GM12878 (cell line): ENCODE data around the gene SAC3D1. TPM values are rescaled to one million over a fixed set of nuclear protein-coding genes. Genes with fewer than 3 reads are reported as not detected.

Source experiments
- BCL11A ChIP-seq: IDR thresholded peaks from 2 replicates; pipeline ENCODE4 v1.6.1; 2011; ENCODE audit warnings: low read depth, low read length
- CHD4 ChIP-seq: fragments of 200-600 bp; sonication (generic); IDR thresholded peaks from 2 replicates; pipeline ENCODE4 v1.6.1; 2016; ENCODE audit warnings: mild to moderate bottlenecking
- EED ChIP-seq: sonication (generic); IDR thresholded peaks from 2 replicates; pipeline ENCODE4 v1.6.1; 2016; ENCODE audit warnings: antibody characterized with exemption, low read depth
- GABPA ChIP-seq: IDR thresholded peaks from 2 replicates; pipeline ENCODE4 v1.6.1; 2014; ENCODE audit warnings: antibody characterized with exemption, low read depth, mild to moderate bottlenecking, inconsistent platforms
- GATAD2B ChIP-seq: fragments of 450-650 bp; conservative IDR thresholded peaks from 2 replicates; pipeline ENCODE4 v1.6.1; 2017; ENCODE audit warnings: low read depth, mild to moderate bottlenecking, moderate library complexity
- HCFC1 ChIP-seq: fragments of 150-350 bp; IDR thresholded peaks from 2 replicates; pipeline ENCODE4 v1.6.1; 2014; ENCODE audit warnings: low read length
- HDAC2 ChIP-seq: fragments of 200-600 bp; sonication (generic); IDR thresholded peaks from 2 replicates; pipeline ENCODE4 v1.6.1; 2017
- HSF1 ChIP-seq: fragments of 150-350 bp; IDR thresholded peaks from 2 replicates; pipeline ENCODE4 v1.6.1; 2014; ENCODE audit warnings: mild to moderate bottlenecking, low read depth, low read length
- IKZF1 ChIP-seq: fragments of 450-650 bp; conservative IDR thresholded peaks from 2 replicates; pipeline ENCODE4 v1.6.1; 2017; ENCODE audit warnings: antibody characterized with exemption, mild to moderate bottlenecking
- IKZF2 ChIP-seq, 2 experiments: fragments of 450-650 bp; IDR thresholded peaks; 2 replicates each; pipeline ENCODE4 v1.6.1; 2017; ENCODE audit warnings: mild to moderate bottlenecking in 2 of 2, moderate library complexity in 2 of 2
- KDM1A ChIP-seq: fragments of 200-600 bp; sonication (generic); IDR thresholded peaks from 2 replicates; pipeline ENCODE4 v1.6.1; 2016; ENCODE audit warnings: borderline replicate concordance
- MTA3 ChIP-seq: IDR thresholded peaks from 2 replicates; pipeline ENCODE4 v1.6.1; 2012; ENCODE audit warnings: low read length, inconsistent platforms, borderline replicate concordance
- NR2F1 ChIP-seq: fragments of 450-650 bp; conservative IDR thresholded peaks from 2 replicates; pipeline ENCODE4 v1.6.1; 2017; ENCODE audit warnings: mild to moderate bottlenecking
- PML ChIP-seq: IDR thresholded peaks from 2 replicates; pipeline ENCODE4 v1.6.1; 2012; ENCODE audit warnings: low read length, inconsistent platforms
- POLR2A ChIP-seq: IDR thresholded peaks from 2 replicates; pipeline ENCODE4 v1.6.1; 2011; ENCODE audit warnings: low read depth, mild to moderate bottlenecking, low read length
- POLR2AphosphoS2 ChIP-seq: IDR thresholded peaks from 2 replicates; pipeline ENCODE4 v1.6.1; 2011; ENCODE audit warnings: low read depth, mild to moderate bottlenecking, low read length, improper control_type of control experiment, moderate library complexity
- SMARCA5 ChIP-seq: fragments of 450-650 bp; IDR thresholded peaks from 2 replicates; pipeline ENCODE4 v1.6.1; 2017; ENCODE audit warnings: mild to moderate bottlenecking
- SP1 ChIP-seq: IDR thresholded peaks from one replicate; pipeline ENCODE4 v1.6.1; 2011; ENCODE audit warnings: low read depth, low read length
- SREBF1 ChIP-seq: IDR thresholded peaks from 2 replicates; pipeline ENCODE4 v1.6.1; 2012; ENCODE audit warnings: mild to moderate bottlenecking, low read length
- SUPT20H ChIP-seq: IDR thresholded peaks from 2 replicates; pipeline ENCODE4 v1.6.1; 2011; ENCODE audit warnings: low read depth, mild to moderate bottlenecking, low read length, moderate library complexity, borderline replicate concordance; ENCODE audit not compliant: control insufficient read depth
- TARDBP ChIP-seq: IDR thresholded peaks from 2 replicates; pipeline ENCODE4 v1.6.1; 2016; ENCODE audit warnings: borderline replicate concordance
- TBL1XR1 ChIP-seq: IDR thresholded peaks from 2 replicates; pipeline ENCODE4 v1.6.1; 2012; ENCODE audit warnings: low read depth, low read length, improper control_type of control experiment
- YBX1 ChIP-seq: fragments of 450-650 bp; IDR thresholded peaks from 2 replicates; pipeline ENCODE4 v1.6.1; 2016; ENCODE audit warnings: antibody characterized with exemption
- polyA plus RNA-seq, 11 experiments: library from polyadenylated mRNA; depleted of rRNA in 4 of 11; unstranded in 6 of 11; stranded (reverse) in 5 of 11; fragments of >200 nt; fragmentation: Nextera tagmentation in 4 of 11; fragmentation: Illumina TruSeq in 1 of 11; extraction: Ambion mirVana in 4 of 11; extraction: Trizol in 1 of 11; gene quantifications; 1 replicate in 1 of 11; 2 replicates in 10 of 11; pipeline versions ENCODE4 v1.2.1 to v1.2.3, GENCODE V29; 2011 to 2016; ENCODE audit warnings: inconsistent platforms in 2 of 11, missing spikeins in 2 of 11, low read depth in 1 of 11
- total RNA-seq, 4 experiments: library from RNA; depleted of rRNA in 3 of 4; stranded (reverse); fragments of >200 nt in 3 of 4; fragmentation: Illumina TruSeq in 1 of 4; extraction: Trizol in 1 of 4; gene quantifications; 2 replicates each; pipeline versions ENCODE4 v1.2.1 to v1.2.3, GENCODE V29; 2013 to 2021
- TF ChIP-seq, protein P1 (sequence below): IDR thresholded peaks from 2 replicates; pipeline ENCODE4 v1.6.1; 2012; ENCODE audit warnings: low read length, inconsistent platforms
- TF ChIP-seq, protein P2 (sequence below): IDR thresholded peaks from 2 replicates; pipeline ENCODE4 v1.6.1; 2012; ENCODE audit warnings: low read depth, low read length, improper control_type of control experiment
- TF ChIP-seq, protein P3 (sequence below): IDR thresholded peaks from 2 replicates; pipeline ENCODE4 v1.6.1; 2011; ENCODE audit warnings: borderline replicate concordance, low read depth, mild to moderate bottlenecking, moderate library complexity, mixed read lengths, low read length; ENCODE audit not compliant: insufficient read depth; ENCODE audit errors: extremely low read length
- TF ChIP-seq, protein P4 (sequence below): fragments of 450-650 bp; IDR thresholded peaks from 2 replicates; pipeline ENCODE4 v1.6.1; 2017; ENCODE audit warnings: mild to moderate bottlenecking, low read depth, inconsistent platforms; ENCODE audit not compliant: poor library complexity, severe bottlenecking

SAC3D1 gene
- total and polyA plus RNA-seq, 10 of the 15 experiments (the other 5 are each of a cell fraction or from before 2014, with no cell fraction given) = 0.16 to 44.6 (median 12.1) TPM

- TF ChIP-seq HSF1 = no peak
- TF ChIP-seq GABPA = no peak
- TF ChIP-seq SP1 = peak; percentile 34
- TF ChIP-seq KDM1A = no peak
- TF ChIP-seq MTA3 = no peak
- no peak for TF ChIP-seq YBX1
- no peak for TF ChIP-seq CHD4
- TF ChIP-seq, protein P1, sequence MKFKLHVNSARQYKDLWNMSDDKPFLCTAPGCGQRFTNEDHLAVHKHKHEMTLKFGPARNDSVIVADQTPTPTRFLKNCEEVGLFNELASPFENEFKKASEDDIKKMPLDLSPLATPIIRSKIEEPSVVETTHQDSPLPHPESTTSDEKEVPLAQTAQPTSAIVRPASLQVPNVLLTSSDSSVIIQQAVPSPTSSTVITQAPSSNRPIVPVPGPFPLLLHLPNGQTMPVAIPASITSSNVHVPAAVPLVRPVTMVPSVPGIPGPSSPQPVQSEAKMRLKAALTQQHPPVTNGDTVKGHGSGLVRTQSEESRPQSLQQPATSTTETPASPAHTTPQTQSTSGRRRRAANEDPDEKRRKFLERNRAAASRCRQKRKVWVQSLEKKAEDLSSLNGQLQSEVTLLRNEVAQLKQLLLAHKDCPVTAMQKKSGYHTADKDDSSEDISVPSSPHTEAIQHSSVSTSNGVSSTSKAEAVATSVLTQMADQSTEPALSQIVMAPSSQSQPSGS = no peak
- TF ChIP-seq NR2F1 = peak; percentile 53
- TF ChIP-seq SUPT20H = no peak
- TF ChIP-seq, protein P2, sequence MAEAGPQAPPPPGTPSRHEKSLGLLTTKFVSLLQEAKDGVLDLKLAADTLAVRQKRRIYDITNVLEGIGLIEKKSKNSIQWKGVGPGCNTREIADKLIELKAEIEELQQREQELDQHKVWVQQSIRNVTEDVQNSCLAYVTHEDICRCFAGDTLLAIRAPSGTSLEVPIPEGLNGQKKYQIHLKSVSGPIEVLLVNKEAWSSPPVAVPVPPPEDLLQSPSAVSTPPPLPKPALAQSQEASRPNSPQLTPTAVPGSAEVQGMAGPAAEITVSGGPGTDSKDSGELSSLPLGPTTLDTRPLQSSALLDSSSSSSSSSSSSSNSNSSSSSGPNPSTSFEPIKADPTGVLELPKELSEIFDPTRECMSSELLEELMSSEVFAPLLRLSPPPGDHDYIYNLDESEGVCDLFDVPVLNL = peak; percentile 67
- TF ChIP-seq IKZF1 = peak; percentile 70
- TF ChIP-seq SMARCA5 = no peak
- peak; percentile 60; the same call in 1 of the 2 replicates for TF ChIP-seq HCFC1
- peak; percentile 92 for TF ChIP-seq GATAD2B
- TF ChIP-seq POLR2AphosphoS2 = 0 out of 2 replicates have a peak, but pooled peaks have one; percentile 43
- TF ChIP-seq BCL11A = no peak
- no peak for TF ChIP-seq SREBF1
- no peak for TF ChIP-seq IKZF2 (IDR thresholded peaks at IDR 0.05)
- no peak for TF ChIP-seq TBL1XR1
- TF ChIP-seq, protein P3, sequence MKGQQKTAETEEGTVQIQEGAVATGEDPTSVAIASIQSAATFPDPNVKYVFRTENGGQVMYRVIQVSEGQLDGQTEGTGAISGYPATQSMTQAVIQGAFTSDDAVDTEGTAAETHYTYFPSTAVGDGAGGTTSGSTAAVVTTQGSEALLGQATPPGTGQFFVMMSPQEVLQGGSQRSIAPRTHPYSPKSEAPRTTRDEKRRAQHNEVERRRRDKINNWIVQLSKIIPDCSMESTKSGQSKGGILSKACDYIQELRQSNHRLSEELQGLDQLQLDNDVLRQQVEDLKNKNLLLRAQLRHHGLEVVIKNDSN = no peak
- TF ChIP-seq, protein P4, sequence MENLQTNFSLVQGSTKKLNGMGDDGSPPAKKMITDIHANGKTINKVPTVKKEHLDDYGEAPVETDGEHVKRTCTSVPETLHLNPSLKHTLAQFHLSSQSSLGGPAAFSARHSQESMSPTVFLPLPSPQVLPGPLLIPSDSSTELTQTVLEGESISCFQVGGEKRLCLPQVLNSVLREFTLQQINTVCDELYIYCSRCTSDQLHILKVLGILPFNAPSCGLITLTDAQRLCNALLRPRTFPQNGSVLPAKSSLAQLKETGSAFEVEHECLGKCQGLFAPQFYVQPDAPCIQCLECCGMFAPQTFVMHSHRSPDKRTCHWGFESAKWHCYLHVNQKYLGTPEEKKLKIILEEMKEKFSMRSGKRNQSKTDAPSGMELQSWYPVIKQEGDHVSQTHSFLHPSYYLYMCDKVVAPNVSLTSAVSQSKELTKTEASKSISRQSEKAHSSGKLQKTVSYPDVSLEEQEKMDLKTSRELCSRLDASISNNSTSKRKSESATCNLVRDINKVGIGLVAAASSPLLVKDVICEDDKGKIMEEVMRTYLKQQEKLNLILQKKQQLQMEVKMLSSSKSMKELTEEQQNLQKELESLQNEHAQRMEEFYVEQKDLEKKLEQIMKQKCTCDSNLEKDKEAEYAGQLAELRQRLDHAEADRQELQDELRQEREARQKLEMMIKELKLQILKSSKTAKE = no peak
- peak; percentile 71 for TF ChIP-seq POLR2A
- no peak for TF ChIP-seq HDAC2
- TF ChIP-seq TARDBP = no peak
- no peak for TF ChIP-seq PML
- TF ChIP-seq EED = 0 out of 2 replicates have a peak, but pooled peaks have one; percentile 12
Observed at GRCh38 chr11:65040847-65041622, at the start of gene SAC3D1 (continued).
